Left ventricle myocardium inferior (tissue), 1 donor: Measurements from ENCODE around the gene SLC35G2. TPM values are rescaled to one million over a fixed set of nuclear protein-coding genes. Genes with fewer than 3 reads are reported as not detected.
"Not testable (repeated sequence)": the region's sequence is repeated elsewhere in the genome, so short reads cannot be mapped to it uniquely, and the experiment has no call there.

ENCODE experiments used
- DNase-seq: peaks from one replicate; pipeline ENCODE4 v3.0.0-alpha.2; 2020
- H3K27ac ChIP-seq: fragments of 200-600 bp; replicated peaks from 2 replicates; pipeline ENCODE4 v1.8.0; 2021
- H3K27me3 ChIP-seq: fragments of 200-600 bp; 2 replicates; pipeline ENCODE4 v1.8.0; 2021; ENCODE audit warnings: low read depth
- H3K36me3 ChIP-seq: fragments of 200-600 bp; 2 replicates; pipeline ENCODE4 v1.8.0; 2021
- H3K4me1 ChIP-seq: fragments of 200-600 bp; 2 replicates; pipeline ENCODE4 v1.8.0; 2021
- H3K4me3 ChIP-seq: fragments of 200-600 bp; 2 replicates; pipeline ENCODE4 v1.8.0; 2021; ENCODE audit warnings: mild to moderate bottlenecking, moderate library complexity
- H3K9me3 ChIP-seq: fragments of 200-600 bp; replicated peaks from 2 replicates; pipeline ENCODE4 v1.8.0; 2021
- CTCF ChIP-seq: fragments of 200-600 bp; IDR thresholded peaks from 2 replicates; pipeline ENCODE4 v1.8.0; 2021; ENCODE audit warnings: antibody characterized with exemption, mild to moderate bottlenecking, borderline replicate concordance
- intact Hi-C: fragments of 100-400 bp; cut with micrococcal nuclease; formaldehyde crosslinking; loops from one replicate; pipeline ENCODE4 v1.11.0; 2022
- total RNA-seq: library from RNA; stranded (reverse); fragmentation: NEBNext Ultra II Directional; extraction: Animal tissue kit (Norgen Biotek cat#: 25700); gene quantifications from one replicate; pipeline ENCODE4 v1.2.1, GENCODE V29; 2021
- donor health status: DM: no; HTN: yes; CAD: no; lungs with severe emphysema.

The SLC35G2 gene
- total RNA-seq, 1 donor from 2014 or later: 2.6 TPM

- no peak for DNase-seq
- H3K27me3 ChIP-seq: no peaks in the 10 kb centered on the region
- TF ChIP-seq CTCF: no peak
- peaks cover 6% of the 10 kb centered on the region for H3K9me3 ChIP-seq
- peak overlapping the region; percentile 96 for H3K27ac ChIP-seq
- H3K4me3 ChIP-seq: peak overlapping the region; percentile 97
- intact Hi-C loops: loop anchor here (10.0 kb wide), 1 partner anchor 74 kb away; no protein-coding TSS in a partner anchor
- peaks cover 58% of the 10 kb centered on the region for H3K4me1 ChIP-seq
- no peaks in the 10 kb centered on the region for H3K36me3 ChIP-seq
Observed at GRCh38 chr3:136860541-136860940, 41.6 kb downstream of the SLC35G2 start.

GRCh38 chr3:136861890-136862616 is 43.1 kb downstream of the SLC35G2 start, which contains the start of gene NCK1:
Gene NCK1, plus strand, starts transcription at chr3:136862208. Its CDS starts 65,794 bp downstream, at chr3:136928002.
- no peaks in the 10 kb centered on the region for H3K36me3 ChIP-seq
- H3K9me3 ChIP-seq: peaks cover 5% of the 10 kb centered on the region
- H3K27me3 ChIP-seq: no peaks in the 10 kb centered on the region
- peaks cover 46% of the 10 kb centered on the region for H3K4me1 ChIP-seq
- H3K4me3 ChIP-seq: peak within 1 kb of the TSS; percentile 97
- intact Hi-C loops: loop anchor here (10.0 kb wide), 1 partner anchor 73 kb away; no protein-coding TSS in a partner anchor
- H3K27ac ChIP-seq: peak within 1 kb of the TSS; percentile 96
- DNase-seq: peak; percentile 99
- TF ChIP-seq CTCF: peak; percentile 39

GRCh38 chr3:136862617-136863322 is 43.8 kb downstream of the SLC35G2 start:
- H3K27ac ChIP-seq: peak overlapping the region; percentile 96
- no peak for TF ChIP-seq CTCF
- H3K4me3 ChIP-seq: peak overlapping the region; percentile 97
- H3K27me3 ChIP-seq: no peaks in the 10 kb centered on the region
- H3K9me3 ChIP-seq: no peaks in the 10 kb centered on the region
- no peaks in the 10 kb centered on the region for H3K36me3 ChIP-seq
- H3K4me1 ChIP-seq: peaks cover 44% of the 10 kb centered on the region
- intact Hi-C loops: loop anchor here (10.0 kb wide), 1 partner anchor 72 kb away; no protein-coding TSS in a partner anchor
- DNase-seq: peak; percentile 48

- H3K27ac ChIP-seq: no peak overlapping the region
- intact Hi-C loops: loop anchor here (10.0 kb wide), 1 partner anchor 66 kb away; no protein-coding TSS in a partner anchor
- no peak for DNase-seq
- peaks cover 3% of the 10 kb centered on the region for H3K4me1 ChIP-seq
- TF ChIP-seq CTCF: no peak
- H3K27me3 ChIP-seq: no peaks in the 10 kb centered on the region
- no peak overlapping the region for H3K4me3 ChIP-seq
- peaks cover 13% of the 10 kb centered on the region for H3K9me3 ChIP-seq
- H3K36me3 ChIP-seq: peaks cover 20% of the 10 kb centered on the region
Observed at GRCh38 chr3:136869282-136869681, 50.4 kb downstream of the SLC35G2 start.

- H3K27ac ChIP-seq, intact Hi-C loops, H3K4me1 ChIP-seq, H3K4me3 ChIP-seq, DNase-seq, H3K27me3 ChIP-seq: not testable (repeated sequence)
- Histone ChIP-seq H3K36me3 (peaks cover 20% of the 10 kb centered on the region), H3K9me3 (peaks cover 13% of the 10 kb centered on the region)
Observed at GRCh38 chr3:136872258-136872657, 53.3 kb downstream of the SLC35G2 start.

GRCh38 chr3:136879510-136879909 is 60.6 kb downstream of the SLC35G2 start:
- intact Hi-C loops, DNase-seq, H3K27me3 ChIP-seq, H3K4me3 ChIP-seq, H3K4me1 ChIP-seq, H3K27ac ChIP-seq, H3K36me3 ChIP-seq: not testable (repeated sequence)
- H3K9me3 ChIP-seq: peaks cover 11% of the 10 kb centered on the region
